ENCODE measurements around the gene UBR4. TPM values are rescaled to one million over a fixed set of nuclear protein-coding genes. Genes with fewer than 3 reads are reported as not detected.

Gene UBR4
- polyA plus RNA-seq, 3 donors from 2014 or later, result 1.5 to 23.7 (median 8.0) TPM

- H3K27ac Mint-ChIP-seq, result peak overlapping the region in 1 of 6 donors; percentile 2
- H3K36me3 Mint-ChIP-seq, result peaks cover 41 to 74% (median 45%) of the 10 kb centered on the region in 3 donors
- no peak for DNase-seq
- H3K4me3 Mint-ChIP-seq, result no peak overlapping the region
- no peaks in the 10 kb centered on the region for H3K27me3 Mint-ChIP-seq (ENCODE audit: low read depth in 3 of 3)
- no peaks in the 10 kb centered on the region for H3K4me1 Mint-ChIP-seq
- H3K9me3 Mint-ChIP-seq, result peaks cover 0 to 5% (median 0%) of the 10 kb centered on the region in 6 donors
Measured at GRCh38 chr1:19137158-19137557, 72.9 kb downstream of the UBR4 start.

GRCh38 chr1:19133360-19133759 is 76.7 kb downstream of the UBR4 start:
- Mint-ChIP-seq H3K4me3 (no peak overlapping the region), H3K36me3 (peaks cover 48 to 69% (median 49%) of the 10 kb centered on the region in 3 donors), H3K4me1 (no peaks in the 10 kb centered on the region), H3K27me3 (ENCODE audit: low read depth in 3 of 3) (peaks cover 0 to 1% (median 0%) of the 10 kb centered on the region in 3 donors), H3K27ac (no peak overlapping the region), H3K9me3 (peaks cover 0 to 5% (median 0%) of the 10 kb centered on the region in 6 donors)
- DNase-seq, result no peak

GRCh38 chr1:19130468-19130867 is 79.6 kb downstream of the UBR4 start:
- H3K27ac Mint-ChIP-seq, result no peak overlapping the region
- H3K36me3 Mint-ChIP-seq, result peaks cover 40 to 70% (median 56%) of the 10 kb centered on the region in 3 donors
- H3K4me3 Mint-ChIP-seq, result no peak overlapping the region
- DNase-seq, result no peak
- peaks cover 0 to 1% (median 0%) of the 10 kb centered on the region in 3 donors for H3K27me3 Mint-ChIP-seq (ENCODE audit: low read depth in 3 of 3)
- peaks cover 0 to 1% of the 10 kb centered on the region in 2 donors for H3K4me1 Mint-ChIP-seq
- peaks cover 0 to 5% (median 0%) of the 10 kb centered on the region in 6 donors for H3K9me3 Mint-ChIP-seq

- no peak for DNase-seq
- Mint-ChIP-seq H3K27ac (peak overlapping the region in 1 of 6 donors; percentile 4), H3K36me3 (peaks cover 32 to 68% (median 51%) of the 10 kb centered on the region in 3 donors), H3K27me3 (ENCODE audit: low read depth in 3 of 3) (peaks cover 0 to 1% (median 0%) of the 10 kb centered on the region in 3 donors), H3K9me3 (peaks cover 0 to 5% (median 0%) of the 10 kb centered on the region in 6 donors), H3K4me1 (peaks cover 14 to 16% of the 10 kb centered on the region in 2 donors), H3K4me3 (no peak overlapping the region)
Measured at GRCh38 chr1:19128968-19129514, 81.0 kb downstream of the UBR4 start.

GRCh38 chr1:19124273-19124672 is 85.8 kb downstream of the UBR4 start:
- Mint-ChIP-seq H3K27me3 (ENCODE audit: low read depth in 3 of 3) (no peaks in the 10 kb centered on the region), H3K27ac (peak overlapping the region; percentile 14 to 94 (median 79)), H3K9me3 (no peaks in the 10 kb centered on the region), H3K4me1 (peaks cover 31 to 43% of the 10 kb centered on the region in 2 donors), H3K36me3 (peaks cover 28 to 72% (median 57%) of the 10 kb centered on the region in 3 donors), H3K4me3 (peak overlapping the region in 4 of 5 donors; percentile 39 to 86 (median 47))
- peak in 2 of 3 donors; percentile 10 to 26 for DNase-seq

GRCh38 chr1:19123837-19124236 is 86.2 kb downstream of the UBR4 start:
- Mint-ChIP-seq H3K4me1 (peaks cover 31 to 43% of the 10 kb centered on the region in 2 donors), H3K9me3 (no peaks in the 10 kb centered on the region), H3K36me3 (peaks cover 32 to 75% (median 59%) of the 10 kb centered on the region in 3 donors), H3K4me3 (peak overlapping the region in 4 of 5 donors; percentile 39 to 86 (median 47)), H3K27ac (peak overlapping the region; percentile 14 to 94 (median 79)), H3K27me3 (ENCODE audit: low read depth in 3 of 3) (no peaks in the 10 kb centered on the region)
- peak; percentile 23 to 43 (median 42) for DNase-seq

GRCh38 chr1:19122668-19123067 is 87.4 kb downstream of the UBR4 start:
- Mint-ChIP-seq H3K36me3 (peaks cover 37 to 75% (median 52%) of the 10 kb centered on the region in 3 donors), H3K9me3 (no peaks in the 10 kb centered on the region), H3K27ac (peak overlapping the region in 4 of 6 donors; percentile 72 to 94 (median 86)), H3K27me3 (ENCODE audit: low read depth in 3 of 3) (peaks cover 0 to 3% (median 0%) of the 10 kb centered on the region in 3 donors), H3K4me3 (peak overlapping the region in 1 of 5 donors; percentile 29), H3K4me1 (peaks cover 31 to 43% of the 10 kb centered on the region in 2 donors)
- DNase-seq, result no peak

- H3K4me1 Mint-ChIP-seq, result peaks cover 31 to 43% of the 10 kb centered on the region in 2 donors
- peaks cover 0 to 3% (median 0%) of the 10 kb centered on the region in 3 donors for H3K27me3 Mint-ChIP-seq (ENCODE audit: low read depth in 3 of 3)
- no peaks in the 10 kb centered on the region for H3K9me3 Mint-ChIP-seq
- H3K27ac Mint-ChIP-seq, result peak overlapping the region in 2 of 6 donors; percentile 18 to 51
- H3K4me3 Mint-ChIP-seq, result no peak overlapping the region
- DNase-seq, result no peak
- H3K36me3 Mint-ChIP-seq, result peaks cover 33 to 75% (median 55%) of the 10 kb centered on the region in 3 donors
Measured at GRCh38 chr1:19121192-19121591, 88.9 kb downstream of the UBR4 start.

GRCh38 chr1:19120070-19120469 is 90.0 kb downstream of the UBR4 start:
- no peak for DNase-seq
- peaks cover 35 to 75% (median 52%) of the 10 kb centered on the region in 3 donors for H3K36me3 Mint-ChIP-seq
- no peak overlapping the region for H3K4me3 Mint-ChIP-seq
- H3K4me1 Mint-ChIP-seq, result peaks cover 28 to 38% of the 10 kb centered on the region in 2 donors
- H3K27ac Mint-ChIP-seq, result peak overlapping the region in 2 of 6 donors; percentile 16 to 40
- H3K9me3 Mint-ChIP-seq, result no peaks in the 10 kb centered on the region
- peaks cover 0 to 3% (median 2%) of the 10 kb centered on the region in 3 donors for H3K27me3 Mint-ChIP-seq (ENCODE audit: low read depth in 3 of 3)

- Mint-ChIP-seq H3K27me3 (ENCODE audit: low read depth in 3 of 3) (peaks cover 3 to 5% (median 3%) of the 10 kb centered on the region in 3 donors), H3K36me3 (peaks cover 20 to 76% (median 61%) of the 10 kb centered on the region in 3 donors), H3K27ac (no peak overlapping the region), H3K4me1 (no peaks in the 10 kb centered on the region), H3K4me3 (no peak overlapping the region), H3K9me3 (no peaks in the 10 kb centered on the region)
- no peak for DNase-seq
Measured at GRCh38 chr1:19115082-19115808, 94.8 kb downstream of the UBR4 start.

- Mint-ChIP-seq H3K27me3 (ENCODE audit: low read depth in 3 of 3) (peaks cover 3 to 7% (median 3%) of the 10 kb centered on the region in 3 donors), H3K4me1 (no peaks in the 10 kb centered on the region), H3K4me3 (no peak overlapping the region), H3K9me3 (no peaks in the 10 kb centered on the region), H3K36me3 (peaks cover 13 to 76% (median 56%) of the 10 kb centered on the region in 3 donors), H3K27ac (peak overlapping the region in 1 of 6 donors; percentile 39)
- peak in 1 of 3 donors; percentile 6 for DNase-seq
Measured at GRCh38 chr1:19113697-19114092, 96.4 kb downstream of the UBR4 start.

GRCh38 chr1:19112891-19113696 is 97.0 kb downstream of the UBR4 start:
- no peak for DNase-seq
- peaks cover 10 to 78% (median 55%) of the 10 kb centered on the region in 3 donors for H3K36me3 Mint-ChIP-seq
- peaks cover 3 to 4% (median 3%) of the 10 kb centered on the region in 3 donors for H3K27me3 Mint-ChIP-seq (ENCODE audit: low read depth in 3 of 3)
- H3K4me1 Mint-ChIP-seq, result no peaks in the 10 kb centered on the region
- H3K27ac Mint-ChIP-seq, result peak overlapping the region in 1 of 6 donors; percentile 39
- H3K4me3 Mint-ChIP-seq, result no peak overlapping the region
- H3K9me3 Mint-ChIP-seq, result no peaks in the 10 kb centered on the region

- Mint-ChIP-seq H3K36me3 (peaks cover 10 to 79% (median 59%) of the 10 kb centered on the region in 3 donors), H3K27ac (no peak overlapping the region), H3K27me3 (ENCODE audit: low read depth in 3 of 3) (peaks cover 3 to 4% (median 3%) of the 10 kb centered on the region in 3 donors), H3K4me3 (no peak overlapping the region), H3K9me3 (no peaks in the 10 kb centered on the region), H3K4me1 (no peaks in the 10 kb centered on the region)
- DNase-seq, result no peak
Measured at GRCh38 chr1:19110257-19110927, 99.7 kb downstream of the UBR4 start.
